Right kidney (tissue), 1 donor: ENCODE data around the gene MAZ.
"Not testable (repeated sequence)": the region's sequence is repeated elsewhere in the genome, so short reads cannot be mapped to it uniquely, and the experiment has no call there.

Source experiments
- DNase-seq: peaks from one replicate; pipeline ENCODE4 v3.0.0-alpha.2; 2016

MAZ gene

DNA sequence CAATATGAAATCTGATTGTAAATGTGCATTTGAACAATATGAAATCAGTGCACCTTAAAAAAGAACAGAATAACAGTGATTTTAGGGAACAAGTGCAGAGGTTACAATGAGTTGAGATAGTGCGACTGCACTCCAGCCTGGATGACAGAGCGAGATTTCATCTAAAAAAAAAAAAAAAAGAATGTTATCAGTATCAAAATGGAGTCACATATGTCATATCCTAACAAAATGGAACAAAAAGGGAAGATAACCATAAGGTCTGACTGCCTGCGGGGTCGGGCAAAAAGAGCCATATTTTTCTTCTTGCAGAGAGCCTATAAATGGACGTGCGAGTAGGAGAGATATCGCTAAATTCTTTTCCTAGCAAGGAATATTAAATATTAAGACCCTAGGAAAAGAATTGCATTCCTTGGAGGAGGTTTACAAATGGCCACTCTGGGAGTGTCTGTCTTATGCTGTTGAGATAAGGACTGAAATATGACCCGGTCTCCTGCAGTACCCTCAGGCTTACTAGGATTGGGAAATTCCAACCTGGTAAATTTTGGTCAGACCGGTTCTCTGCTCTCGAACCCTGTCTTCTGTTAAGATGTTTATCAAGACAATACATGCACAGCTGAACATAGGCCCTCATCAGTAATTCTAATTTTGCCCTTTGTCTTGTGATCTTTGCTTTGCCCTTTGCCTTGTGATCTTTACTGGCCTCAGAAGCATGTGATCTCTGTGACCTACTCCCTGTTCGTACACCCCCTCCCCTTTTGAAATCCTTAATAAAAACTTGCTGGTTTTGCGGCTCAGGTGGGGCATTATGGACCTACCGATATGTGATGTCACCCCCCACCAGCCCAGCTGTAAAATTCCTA, 23.0 kb upstream of the MAZ start:
- not testable (repeated sequence) for DNase-seq

DNA sequence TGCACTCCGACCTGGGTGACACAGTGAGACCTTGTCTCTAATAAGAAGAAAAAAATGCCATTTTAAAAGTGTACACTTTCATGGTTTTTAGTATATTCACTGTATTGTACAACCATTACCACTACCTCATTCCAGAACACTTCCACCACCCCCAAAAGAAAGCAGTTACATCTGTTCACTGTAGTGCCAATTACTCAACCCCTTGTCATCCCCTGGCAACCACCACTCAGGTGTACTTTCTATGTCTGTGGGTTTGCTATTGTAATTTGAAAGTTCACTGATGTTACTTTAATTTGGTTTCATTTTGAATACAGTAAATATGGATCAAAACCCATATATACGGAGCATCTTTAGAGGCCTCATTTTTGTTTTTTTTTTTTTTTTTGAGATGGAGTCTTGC, 22.2 kb upstream of the MAZ start:
- no peak for DNase-seq

DNA sequence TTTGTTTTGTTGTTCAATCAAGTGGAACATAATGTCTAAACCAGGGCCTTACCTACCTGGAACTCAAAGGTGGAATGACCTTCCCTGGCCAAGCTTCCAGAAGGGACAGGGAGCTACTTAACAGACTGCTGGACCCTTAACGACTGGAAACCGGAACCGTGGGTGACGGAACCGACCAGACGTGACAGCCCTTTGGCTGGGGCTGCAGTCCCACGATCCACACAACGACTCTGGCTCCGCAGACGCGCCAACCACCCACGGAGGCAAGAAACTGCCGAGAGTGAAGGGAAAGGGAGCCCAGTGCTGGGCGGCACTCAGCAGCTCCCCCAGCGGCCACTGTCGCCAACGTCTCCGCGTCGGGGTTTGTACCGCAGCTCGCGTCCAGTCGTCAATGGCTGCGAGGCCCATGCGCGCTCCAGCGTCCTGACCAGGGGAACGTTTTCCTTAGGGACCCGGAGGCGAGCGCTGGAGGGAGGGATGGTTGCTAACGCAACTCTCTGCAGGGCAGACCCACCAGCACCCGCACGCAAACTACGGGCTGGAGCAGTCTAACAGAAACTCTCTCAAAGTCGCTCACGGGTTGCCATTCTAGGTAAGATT, 21.3 kb upstream of the MAZ start:
- peak; percentile 75 for DNase-seq

DNA sequence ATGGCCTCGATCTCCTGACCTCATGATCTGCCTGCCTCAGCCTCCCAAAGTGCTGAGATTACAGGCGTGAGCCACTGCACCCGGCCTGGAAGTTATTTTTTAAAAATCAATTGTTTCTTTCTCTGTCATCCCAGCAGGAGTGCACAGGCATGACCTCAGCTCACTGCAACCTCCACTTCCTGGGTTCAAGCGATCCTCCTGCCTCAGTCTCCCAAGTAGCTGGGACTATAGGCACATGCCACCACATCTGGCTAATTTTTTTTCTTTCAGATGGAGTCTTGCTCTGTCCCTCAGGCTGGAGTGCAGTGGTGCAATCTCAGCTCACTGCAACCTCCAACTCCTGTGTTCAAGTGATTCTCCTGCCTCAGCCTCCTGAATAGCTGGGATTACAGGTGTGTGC, 19.2 kb upstream of the MAZ start:
- DNase-seq = not testable (repeated sequence)

DNA sequence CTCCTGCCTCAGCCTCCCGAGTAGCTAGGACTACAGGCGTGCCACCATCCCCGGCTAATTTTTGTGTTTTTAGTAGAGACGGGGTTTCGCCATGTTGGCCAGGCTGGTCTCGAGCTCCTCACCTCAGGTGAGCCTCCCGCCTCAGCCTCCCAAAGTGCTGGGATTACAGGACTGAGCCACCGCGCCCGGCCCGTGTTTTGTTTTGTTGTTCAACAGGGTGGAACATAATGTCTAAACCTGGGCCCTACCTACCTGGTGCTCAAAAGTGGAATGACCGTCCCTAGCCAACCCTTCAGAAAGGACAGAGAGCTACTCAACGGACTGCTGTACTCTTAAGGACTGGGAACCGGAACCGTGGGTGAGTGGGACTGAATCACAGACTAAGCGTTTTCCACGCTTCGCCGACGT, 16.6 kb upstream of the MAZ start:
- no peak for DNase-seq

DNA sequence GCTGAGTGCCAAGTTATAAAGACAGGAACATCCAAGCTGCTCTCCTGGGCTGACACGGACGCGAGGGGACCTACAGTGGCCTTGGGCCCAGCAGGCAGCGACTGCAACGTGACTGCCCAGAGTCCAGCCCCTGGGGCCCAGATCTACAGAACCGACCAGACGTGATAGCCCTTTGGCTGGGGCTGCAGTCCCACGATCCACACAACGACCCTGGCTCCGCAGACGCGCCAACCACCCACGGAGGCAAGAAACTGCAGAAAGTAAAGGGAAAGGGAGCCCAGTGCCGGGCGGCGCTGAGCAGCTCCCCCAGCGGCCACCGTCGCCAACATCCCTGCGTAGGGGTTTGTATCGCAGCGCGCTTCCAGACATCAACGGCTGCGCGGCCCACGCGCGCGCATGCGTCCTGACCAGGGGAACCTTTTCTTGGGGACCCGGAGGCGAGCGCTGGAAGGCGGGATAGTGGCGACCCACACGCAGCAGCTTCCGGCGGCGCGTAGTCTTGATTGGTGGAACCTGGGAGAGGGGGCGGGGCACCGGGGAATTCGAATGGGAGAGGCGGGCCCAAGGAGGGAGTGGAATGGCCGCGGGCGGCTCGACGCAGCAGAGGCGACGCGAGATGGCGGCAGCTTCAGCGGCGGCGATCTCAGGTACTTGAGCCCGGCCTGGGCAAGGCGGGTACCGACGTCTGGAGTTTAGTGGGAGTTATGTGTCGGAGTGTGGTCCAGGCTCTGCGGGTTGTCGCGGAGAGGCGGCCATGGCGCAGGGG, 16.0 kb upstream of the MAZ start, which contains the start of gene KIF22:
Gene KIF22 (plus strand): TSS at position 569 of the 766 bp plus-strand sequence. CDS start 9 bp downstream, at position 578.
- peak; percentile 94 for DNase-seq

DNA sequence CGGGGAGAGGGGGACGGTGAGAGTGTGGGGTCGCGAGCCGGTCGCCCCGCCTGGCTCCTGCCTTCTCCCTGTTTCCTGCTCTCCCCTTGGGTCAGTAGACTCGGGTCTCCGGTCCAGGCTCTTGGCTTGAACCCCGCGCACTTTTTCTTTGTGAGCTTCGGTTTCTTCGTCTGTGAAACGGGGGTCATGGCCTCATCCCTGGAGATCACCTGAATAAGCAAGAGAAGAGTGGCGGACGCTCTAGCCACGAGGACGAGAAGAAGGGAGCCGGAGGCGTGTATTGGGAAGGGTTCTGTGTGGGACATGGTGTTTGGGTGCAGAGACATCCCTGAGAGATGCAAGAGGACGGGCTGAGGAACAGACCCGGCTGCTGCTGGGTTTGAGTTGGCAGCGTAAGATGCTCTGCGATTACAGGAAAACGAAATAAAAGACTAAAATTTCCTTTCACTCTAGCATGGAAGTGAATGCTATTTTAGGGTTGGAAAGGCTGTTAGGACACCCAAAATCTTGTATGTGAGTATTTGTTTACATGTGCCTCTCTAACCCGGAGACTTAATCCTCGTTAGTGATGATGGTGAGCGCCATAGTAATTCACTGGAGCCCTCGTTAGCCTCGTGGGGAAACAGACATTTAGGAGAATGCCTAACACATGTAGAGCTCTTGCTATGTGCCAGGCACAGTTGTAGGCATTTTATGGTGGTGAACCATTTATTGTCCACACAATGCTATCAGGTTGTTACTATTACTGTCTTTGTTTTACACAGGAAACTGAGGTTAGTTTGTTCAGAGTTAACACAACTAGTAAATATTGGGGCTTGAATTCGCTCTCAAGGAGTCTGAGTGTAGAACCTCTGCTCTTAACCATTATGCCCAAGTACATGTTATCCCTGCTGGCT, 15.1 kb upstream of the MAZ start:
- no peak for DNase-seq

DNA sequence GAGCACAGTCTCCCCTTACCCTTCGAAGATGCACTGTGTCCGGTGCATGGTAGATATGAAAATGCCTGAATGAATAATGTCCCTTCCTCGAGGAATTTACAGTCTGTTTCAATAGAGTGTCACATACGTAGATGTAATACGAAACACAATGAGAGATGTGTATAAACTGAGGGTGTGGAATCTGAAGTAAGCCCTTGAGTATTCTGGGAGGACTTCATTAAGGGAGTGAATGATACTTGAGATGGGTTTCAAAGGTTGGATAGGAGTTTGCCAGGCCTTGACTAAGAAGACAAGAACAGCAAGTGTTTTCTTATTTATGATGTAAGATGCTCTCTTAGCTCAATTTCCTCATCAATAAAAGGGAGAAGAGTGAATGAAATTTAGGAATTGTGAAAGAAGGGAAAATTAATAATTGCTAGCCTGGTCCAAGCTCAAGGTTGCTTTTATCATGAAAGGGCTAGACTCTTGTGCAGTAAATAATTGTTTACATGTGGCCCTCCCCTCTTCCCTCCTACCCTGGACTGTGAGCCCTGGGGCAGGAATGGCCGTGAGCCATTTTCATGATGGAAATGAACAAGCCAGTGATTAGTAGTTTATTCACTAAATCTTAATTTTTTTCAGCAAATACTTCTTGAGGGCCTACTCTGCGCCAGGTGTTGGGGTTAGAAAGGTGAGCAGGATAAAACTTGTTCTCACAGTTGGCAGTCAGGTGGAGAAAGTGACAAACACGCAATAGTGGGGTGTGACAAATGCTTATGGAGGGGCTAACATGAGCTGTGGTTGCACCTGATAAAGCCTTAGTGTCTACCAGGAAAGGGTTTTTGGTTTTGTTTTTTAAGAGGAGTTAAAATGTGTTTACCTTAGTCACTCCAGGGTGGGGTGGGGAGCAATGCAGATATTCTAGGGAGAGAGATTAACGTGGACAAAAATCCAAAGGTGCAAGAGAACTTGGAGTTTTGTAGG, 14.2 kb upstream of the MAZ start:
- no peak for DNase-seq

DNA sequence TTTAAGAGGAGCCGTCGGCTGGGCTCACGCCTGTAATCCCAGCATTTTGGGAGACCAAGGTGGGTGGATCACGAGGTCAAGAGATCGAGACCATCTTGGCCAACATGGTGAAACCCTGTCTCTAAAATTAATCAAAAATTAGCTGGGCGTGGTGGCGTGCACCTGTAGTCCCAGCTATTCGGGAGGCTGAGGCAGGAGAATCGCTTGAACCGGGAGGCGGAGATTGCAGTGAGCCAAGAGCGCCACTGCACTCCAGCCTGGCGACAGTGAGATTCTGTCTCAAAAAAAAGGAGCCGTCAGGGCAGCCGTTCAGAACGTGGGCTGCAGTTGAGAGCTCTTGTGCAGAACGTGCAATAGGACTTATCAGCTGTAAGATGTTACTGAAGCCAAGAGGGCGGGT, 13.2 kb upstream of the MAZ start:
- DNase-seq = not testable (repeated sequence)

DNA sequence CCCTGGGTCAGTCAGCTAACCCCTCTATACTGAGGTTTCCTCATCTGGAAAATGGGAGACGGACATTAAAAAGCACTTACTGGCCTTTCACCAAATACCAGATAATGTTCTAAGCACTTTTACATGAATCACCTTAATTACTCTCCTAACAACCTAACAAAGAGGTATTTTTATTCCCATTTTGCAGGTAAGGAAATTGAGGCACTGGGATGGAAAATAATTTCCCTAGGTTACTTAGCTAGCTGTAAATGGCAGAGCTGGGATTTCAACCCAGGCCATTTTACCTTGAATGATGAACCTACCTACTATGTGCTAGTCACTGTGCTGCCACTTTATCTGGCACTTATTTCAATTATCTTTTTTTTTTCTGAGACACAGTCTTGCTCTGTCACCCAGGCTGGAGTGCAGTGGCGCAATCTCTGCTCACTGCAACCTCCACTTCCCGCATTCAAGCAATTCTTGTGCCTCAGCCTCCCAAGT, 12.1 kb upstream of the MAZ start:
- no peak for DNase-seq

DNA sequence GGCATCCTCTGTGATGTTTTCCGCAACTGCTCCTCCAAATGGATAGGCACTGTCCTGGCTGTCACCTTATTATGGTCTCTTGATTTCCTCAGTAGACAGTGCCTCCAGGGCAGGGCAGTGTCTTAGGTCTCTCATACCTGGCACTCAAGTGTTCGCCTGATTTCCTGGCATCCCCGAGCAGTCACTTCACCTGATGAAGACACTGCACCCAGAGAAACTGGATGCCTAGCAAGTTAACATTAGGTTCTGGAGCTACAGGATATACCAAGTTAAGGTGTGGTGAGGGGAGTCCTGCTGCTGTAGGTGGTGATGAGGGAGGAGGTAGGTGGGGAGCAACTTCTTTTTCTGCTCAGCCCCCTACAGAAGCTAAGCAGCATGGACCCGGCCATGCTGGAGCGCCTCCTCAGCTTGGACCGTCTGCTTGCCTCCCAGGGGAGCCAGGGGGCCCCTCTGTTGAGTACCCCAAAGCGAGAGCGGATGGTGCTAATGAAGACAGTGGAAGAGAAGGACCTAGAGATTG, 3.9 kb upstream of the MAZ start:
- DNase-seq = no peak

DNA sequence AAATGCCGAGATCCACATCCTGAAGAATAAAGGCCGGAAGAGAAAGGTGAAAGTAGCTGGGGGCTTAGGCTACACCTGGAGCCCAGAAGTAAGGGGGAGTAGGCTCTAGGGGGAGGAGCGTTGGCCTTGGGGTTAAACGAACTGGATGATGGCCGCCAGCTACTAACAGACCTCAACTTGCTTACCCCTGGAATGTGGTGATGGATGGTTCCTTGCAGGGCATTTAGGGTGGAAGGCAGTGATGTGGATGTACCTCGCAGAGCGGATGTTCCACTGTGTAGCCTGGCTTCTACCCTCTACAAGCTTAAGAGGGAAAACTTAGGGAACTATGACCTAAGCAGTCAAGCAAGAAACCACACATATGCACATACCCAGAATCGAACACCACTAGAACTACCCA, 2.3 kb upstream of the MAZ start:
- DNase-seq = no peak

DNA sequence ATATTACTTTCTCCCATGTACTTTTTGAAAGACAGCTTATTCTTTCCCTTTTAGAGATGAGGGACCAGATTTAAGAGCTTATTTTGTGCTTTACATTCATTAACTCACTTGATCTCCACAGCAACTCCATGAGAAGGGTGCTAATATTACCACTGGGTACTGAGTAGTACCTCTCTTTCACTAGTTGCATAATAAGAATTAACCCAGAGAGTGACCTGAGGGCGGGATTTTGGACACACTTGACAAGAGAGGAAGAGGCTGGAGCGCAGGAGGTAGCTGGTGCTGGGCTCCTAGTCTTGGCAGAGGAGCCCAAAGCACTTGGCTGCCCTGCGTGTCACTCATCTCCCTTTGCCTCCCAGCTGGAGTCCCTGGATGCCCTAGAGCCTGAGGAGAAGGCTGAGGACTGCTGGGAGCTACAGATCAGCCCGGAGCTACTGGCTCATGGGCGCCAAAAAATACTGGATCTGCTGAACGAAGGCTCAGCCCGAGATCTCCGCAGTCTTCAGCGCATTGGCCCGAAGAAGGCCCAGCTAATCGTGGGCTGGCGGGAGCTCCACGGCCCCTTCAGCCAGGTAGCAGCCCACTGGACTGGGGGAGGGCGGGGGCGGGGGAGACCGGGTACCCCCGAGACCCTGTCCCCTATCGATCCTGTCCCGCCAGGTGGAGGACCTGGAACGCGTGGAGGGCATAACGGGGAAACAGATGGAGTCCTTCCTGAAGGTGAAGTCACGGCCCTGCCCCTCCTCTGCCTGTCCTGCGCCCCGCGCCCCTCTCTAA, 1.7 kb upstream of the MAZ start:
- DNase-seq = no peak

DNA sequence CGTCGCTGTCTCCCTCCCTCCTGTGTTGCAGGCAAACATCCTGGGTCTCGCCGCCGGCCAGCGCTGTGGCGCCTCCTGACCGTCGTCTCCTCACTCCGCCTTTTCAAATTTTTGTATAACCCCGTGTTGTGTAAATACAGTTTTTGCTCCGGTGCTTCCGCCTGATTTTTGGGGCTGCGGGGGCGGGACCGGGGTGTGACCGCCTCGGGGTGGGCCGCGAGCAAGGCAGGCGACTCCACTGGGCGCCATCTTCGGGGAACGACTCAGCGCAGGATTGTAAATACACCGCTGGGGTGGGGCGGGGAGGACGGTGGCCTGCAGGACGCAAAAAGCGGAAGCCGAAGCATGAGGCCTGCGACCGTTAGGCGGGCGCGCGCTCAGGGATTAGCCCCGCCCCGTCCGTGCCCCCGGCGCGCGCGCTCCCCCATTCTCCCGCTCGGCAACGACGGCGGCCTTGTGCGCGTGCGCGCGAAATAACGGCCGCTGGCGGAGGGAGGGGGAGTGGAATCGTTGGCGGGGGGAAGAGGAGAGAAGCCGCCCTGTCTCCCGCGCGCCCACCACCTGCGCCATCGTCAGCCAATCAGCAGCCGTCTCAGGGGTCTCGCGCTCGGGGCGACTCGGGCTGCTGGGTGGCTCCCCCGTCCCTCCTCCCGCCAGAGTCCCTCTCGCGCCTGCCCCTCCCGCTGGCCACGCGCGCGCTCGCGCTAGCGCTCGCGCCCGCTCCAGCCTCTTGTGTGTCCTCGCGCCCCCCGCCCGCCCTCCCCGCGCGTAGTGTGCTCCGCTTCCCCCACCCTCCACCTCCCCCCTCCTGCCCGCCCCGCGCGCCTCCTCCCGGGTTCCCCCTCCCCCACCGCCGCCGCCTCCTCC, 864 bp upstream of the MAZ start:
- DNase-seq = peak; percentile 99

DNA sequence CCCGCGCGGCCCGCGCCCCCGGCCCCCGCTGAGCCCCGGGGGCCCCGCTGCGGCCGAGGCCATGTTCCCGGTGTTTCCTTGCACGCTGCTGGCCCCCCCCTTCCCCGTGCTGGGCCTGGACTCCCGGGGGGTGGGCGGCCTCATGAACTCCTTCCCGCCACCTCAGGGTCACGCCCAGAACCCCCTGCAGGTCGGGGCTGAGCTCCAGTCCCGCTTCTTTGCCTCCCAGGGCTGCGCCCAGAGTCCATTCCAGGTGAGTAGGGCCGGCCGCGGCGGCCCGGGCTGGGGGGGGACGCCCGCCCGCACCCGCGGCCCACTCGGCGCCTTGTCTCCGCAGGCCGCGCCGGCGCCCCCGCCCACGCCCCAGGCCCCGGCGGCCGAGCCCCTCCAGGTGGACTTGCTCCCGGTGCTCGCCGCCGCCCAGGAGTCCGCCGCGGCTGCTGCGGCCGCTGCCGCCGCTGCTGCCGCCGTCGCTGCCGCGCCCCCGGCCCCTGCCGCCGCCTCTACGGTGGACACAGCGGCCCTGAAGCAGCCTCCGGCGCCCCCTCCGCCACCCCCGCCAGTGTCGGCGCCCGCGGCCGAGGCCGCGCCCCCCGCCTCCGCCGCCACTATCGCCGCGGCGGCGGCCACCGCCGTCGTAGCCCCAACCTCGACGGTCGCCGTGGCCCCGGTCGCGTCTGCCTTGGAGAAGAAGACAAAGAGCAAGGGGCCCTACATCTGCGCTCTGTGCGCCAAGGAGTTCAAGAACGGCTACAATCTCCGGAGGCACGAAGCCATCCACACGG, 504 bp downstream of the MAZ start:
- peak; percentile 73 for DNase-seq

DNA sequence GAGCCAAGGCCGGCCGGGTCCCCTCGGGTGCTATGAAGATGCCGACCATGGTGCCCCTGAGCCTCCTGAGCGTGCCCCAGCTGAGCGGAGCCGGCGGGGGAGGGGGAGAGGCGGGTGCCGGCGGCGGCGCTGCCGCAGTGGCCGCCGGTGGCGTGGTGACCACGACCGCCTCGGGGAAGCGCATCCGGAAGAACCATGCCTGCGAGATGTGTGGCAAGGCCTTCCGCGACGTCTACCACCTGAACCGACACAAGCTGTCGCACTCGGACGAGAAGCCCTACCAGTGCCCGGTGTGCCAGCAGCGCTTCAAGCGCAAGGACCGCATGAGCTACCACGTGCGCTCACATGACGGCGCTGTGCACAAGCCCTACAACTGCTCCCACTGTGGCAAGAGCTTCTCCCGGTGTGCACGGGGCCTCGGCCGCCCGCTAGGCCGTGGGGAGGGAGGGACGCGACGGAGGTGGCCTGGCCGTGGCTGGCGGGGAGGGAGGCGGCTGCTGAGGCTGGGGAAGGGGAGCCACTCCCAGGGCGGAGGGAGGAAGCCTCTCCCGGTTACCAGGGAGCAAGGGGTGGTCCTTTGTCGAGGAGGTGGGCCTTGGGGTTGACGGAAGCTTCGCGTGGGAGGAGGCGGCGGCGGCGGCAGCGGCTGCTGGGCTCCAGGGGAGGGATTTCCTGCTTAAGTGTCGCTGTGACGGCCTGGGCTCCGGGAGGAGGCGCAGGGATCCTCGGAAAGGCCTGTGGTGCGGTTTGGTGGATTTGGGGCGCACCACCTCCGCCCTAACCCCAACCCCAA, 1.3 kb downstream of the MAZ start:
- DNase-seq = peak; percentile 91
